SU-DHL-6 (cell line): ENCODE data around the gene GRIA1.

Experiments
- EZH2phosphoT487 ChIP-seq: fragments of 200-600 bp; sonication (generic), shearing (Covaris generic); conservative IDR thresholded peaks from 2 replicates; pipeline ENCODE4 v1.6.1; 2018; ENCODE audit warnings: mild to moderate bottlenecking, antibody characterized with exemption, low read length, moderate library complexity, mixed read lengths
- TF ChIP-seq, protein P1 (sequence below): fragments of 200-600 bp; sonication (generic); IDR thresholded peaks from one replicate; pipeline ENCODE4 v1.5.1; 2017; ENCODE audit warnings: antibody characterized with exemption, mild to moderate bottlenecking, low read length, moderate library complexity; ENCODE audit not compliant: insufficient read depth, poor library complexity, severe bottlenecking

DNA sequence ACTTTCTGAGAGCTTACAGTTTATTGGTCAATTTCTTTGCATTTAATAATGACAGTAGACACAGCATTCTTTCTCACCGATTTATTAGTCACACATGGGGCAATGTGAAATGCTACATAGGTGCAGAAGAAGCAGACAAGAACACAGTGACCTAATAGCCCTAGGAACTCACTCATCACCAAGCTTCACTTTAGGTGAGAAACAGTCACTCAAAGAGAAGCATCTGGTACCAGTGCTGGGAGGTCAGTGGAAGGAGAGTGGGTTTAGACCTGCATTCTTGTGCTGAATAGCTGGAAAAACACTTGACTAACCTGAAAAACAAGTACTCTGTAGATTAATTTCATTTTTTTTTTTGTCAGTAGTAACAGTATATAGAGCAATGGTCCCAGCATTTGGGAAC, 179.6 kb downstream of the GRIA1 start:
- TF ChIP-seq, protein P1, sequence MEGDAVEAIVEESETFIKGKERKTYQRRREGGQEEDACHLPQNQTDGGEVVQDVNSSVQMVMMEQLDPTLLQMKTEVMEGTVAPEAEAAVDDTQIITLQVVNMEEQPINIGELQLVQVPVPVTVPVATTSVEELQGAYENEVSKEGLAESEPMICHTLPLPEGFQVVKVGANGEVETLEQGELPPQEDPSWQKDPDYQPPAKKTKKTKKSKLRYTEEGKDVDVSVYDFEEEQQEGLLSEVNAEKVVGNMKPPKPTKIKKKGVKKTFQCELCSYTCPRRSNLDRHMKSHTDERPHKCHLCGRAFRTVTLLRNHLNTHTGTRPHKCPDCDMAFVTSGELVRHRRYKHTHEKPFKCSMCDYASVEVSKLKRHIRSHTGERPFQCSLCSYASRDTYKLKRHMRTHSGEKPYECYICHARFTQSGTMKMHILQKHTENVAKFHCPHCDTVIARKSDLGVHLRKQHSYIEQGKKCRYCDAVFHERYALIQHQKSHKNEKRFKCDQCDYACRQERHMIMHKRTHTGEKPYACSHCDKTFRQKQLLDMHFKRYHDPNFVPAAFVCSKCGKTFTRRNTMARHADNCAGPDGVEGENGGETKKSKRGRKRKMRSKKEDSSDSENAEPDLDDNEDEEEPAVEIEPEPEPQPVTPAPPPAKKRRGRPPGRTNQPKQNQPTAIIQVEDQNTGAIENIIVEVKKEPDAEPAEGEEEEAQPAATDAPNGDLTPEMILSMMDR: no peak
- no peak for TF ChIP-seq EZH2phosphoT487
